ENCODE measurements around the gene TOGARAM2.

The TOGARAM2 gene

DNA sequence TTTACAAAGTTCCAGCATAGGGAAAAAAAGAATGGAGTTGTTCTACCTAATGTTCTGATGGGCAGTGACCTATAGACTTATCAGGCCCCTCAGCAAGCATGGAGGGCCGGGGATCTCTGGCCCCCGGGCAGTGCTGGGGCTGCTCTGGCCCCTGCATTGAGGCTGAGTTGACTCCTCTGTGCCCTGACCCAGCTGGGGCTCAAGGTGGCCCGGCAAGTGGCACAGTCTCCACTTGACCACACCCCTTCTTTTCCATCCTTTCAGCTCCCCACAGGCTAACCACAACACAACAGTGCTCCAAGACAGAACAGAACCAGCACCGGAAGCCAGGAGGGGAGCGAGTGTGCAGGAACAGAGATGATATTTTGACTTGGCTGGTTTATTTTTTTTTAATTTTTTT lies 19.9 kb downstream of the TOGARAM2 start:
- no peak overlapping the region for H3K27ac ChIP-seq
- TF ChIP-seq, protein P1, sequence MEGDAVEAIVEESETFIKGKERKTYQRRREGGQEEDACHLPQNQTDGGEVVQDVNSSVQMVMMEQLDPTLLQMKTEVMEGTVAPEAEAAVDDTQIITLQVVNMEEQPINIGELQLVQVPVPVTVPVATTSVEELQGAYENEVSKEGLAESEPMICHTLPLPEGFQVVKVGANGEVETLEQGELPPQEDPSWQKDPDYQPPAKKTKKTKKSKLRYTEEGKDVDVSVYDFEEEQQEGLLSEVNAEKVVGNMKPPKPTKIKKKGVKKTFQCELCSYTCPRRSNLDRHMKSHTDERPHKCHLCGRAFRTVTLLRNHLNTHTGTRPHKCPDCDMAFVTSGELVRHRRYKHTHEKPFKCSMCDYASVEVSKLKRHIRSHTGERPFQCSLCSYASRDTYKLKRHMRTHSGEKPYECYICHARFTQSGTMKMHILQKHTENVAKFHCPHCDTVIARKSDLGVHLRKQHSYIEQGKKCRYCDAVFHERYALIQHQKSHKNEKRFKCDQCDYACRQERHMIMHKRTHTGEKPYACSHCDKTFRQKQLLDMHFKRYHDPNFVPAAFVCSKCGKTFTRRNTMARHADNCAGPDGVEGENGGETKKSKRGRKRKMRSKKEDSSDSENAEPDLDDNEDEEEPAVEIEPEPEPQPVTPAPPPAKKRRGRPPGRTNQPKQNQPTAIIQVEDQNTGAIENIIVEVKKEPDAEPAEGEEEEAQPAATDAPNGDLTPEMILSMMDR (conservative IDR thresholded peaks at IDR 0.05), result no peak

DNA sequence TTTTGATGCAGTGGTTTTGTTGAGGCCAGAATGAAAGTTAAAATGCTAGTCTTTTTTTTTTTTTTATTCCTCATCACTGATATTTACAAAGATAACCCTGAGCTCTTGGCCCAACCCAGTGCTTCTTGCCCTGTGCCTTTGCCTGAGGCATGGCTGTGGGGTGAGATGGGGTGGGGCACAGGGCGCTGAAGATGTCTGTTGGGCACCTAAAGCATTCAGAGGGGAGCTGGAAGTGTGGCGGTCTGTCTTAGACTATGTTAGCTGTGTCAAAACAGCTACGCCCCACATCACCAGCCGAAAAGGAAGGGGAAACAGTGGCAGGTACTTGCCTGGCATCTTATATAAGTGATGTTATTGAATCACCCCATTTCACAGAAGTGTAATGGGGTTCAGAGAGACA lies 20.7 kb downstream of the TOGARAM2 start:
- no peak overlapping the region for H3K27ac ChIP-seq
- TF ChIP-seq, protein P1 (conservative IDR thresholded peaks at IDR 0.05), result no peak
- TF ChIP-seq ZFX (IDR thresholded peaks at IDR 0.05), result no peak

- TF ChIP-seq, protein P1 (conservative IDR thresholded peaks at IDR 0.05), result no peak
- no peak for TF ChIP-seq ZFX (IDR thresholded peaks at IDR 0.05)
These were observed 23.7 kb downstream of the TOGARAM2 start for GRCh38 chr2:29004755-29005154.

GRCh38 chr2:29005331-29005730 lies 24.2 kb downstream of the TOGARAM2 start:
- no peak overlapping the region for H3K27ac ChIP-seq
- TF ChIP-seq, protein P1 (conservative IDR thresholded peaks at IDR 0.05), result no peak
- no peak for TF ChIP-seq ZFX (IDR thresholded peaks at IDR 0.05)

More at GRCh38 chr2:29004755-29005154, 23.7 kb downstream of the TOGARAM2 start:
- H3K27ac ChIP-seq, result no peak overlapping the region

DNA sequence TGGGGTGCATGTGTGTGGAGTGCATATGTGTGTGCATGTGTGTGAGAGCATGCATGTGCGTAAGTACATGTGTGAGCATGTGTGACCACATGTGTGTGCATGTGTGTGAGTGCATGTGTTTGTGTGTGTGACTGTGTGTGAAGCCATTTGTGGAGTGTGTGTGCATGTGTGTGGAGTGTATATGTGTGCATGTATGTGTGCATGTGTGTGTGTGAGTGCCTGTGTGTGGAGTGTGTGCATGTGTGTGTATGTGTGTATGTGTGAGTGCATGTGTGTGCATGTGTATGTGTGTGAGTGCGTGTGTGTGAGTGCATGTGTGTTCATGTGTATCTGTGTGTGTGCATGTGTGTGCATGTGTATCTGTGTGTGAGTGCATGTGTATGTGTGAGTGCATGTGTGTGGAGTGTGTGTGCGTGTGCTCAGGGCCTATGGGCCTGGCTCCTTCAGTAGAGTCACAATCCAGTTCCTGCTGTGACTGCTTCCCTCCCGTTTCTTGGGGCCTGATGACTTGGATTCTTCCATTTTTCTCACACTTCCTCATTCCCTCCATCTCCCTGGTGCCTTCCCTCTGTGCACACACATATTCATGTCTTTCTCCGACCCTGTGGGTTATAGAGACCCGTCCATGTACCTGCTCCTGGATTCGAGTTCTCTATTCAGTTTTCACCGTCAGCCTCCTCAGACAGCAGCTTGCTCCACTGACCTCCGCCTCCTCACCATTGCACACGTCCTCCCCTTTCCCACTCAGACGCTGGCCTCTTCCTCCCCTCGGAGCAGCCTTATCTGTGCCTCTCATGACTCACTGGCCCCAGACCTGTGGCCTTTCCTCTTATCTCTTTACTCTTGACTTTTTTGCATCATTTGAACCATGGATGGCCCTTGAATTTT lies 25.2 kb downstream of the TOGARAM2 start:
- no peak overlapping the region for H3K27ac ChIP-seq
- TF ChIP-seq, protein P1 (conservative IDR thresholded peaks at IDR 0.05), result no peak
- no peak for TF ChIP-seq ZFX (IDR thresholded peaks at IDR 0.05)

- no peak for TF ChIP-seq ZFX (IDR thresholded peaks at IDR 0.05)
- TF ChIP-seq, protein P1 (conservative IDR thresholded peaks at IDR 0.05), result no peak
- no peak overlapping the region for H3K27ac ChIP-seq
These were observed 25.8 kb downstream of the TOGARAM2 start for GRCh38 chr2:29006980-29007301.

GRCh38 chr2:29009270-29009669 lies 28.2 kb downstream of the TOGARAM2 start:
- no peak overlapping the region for H3K27ac ChIP-seq
- TF ChIP-seq, protein P1 (conservative IDR thresholded peaks at IDR 0.05), result no peak
- no peak for TF ChIP-seq ZFX (IDR thresholded peaks at IDR 0.05)
